Endothelial cell of umbilical vein (primary cell): ENCODE measurements around the gene NOB1. TPM values are rescaled to one million over a fixed set of nuclear protein-coding genes. Genes with fewer than 3 reads are reported as not detected.

Experiments used
- BruUV-seq: library from RNA; stranded (reverse); fragments of 400-500 nt; replicated peaks from 2 replicates; lab custom pipeline; 2021; lab: Mats Ljungman, UMichigan
- CTCF ChIA-PET: fragments of 300-600, 350-600 bp; sonication (Branson Sonifier 250); formaldehyde crosslinking; loops from one replicate; lab custom pipeline; 2021; ENCODE audit warnings: antibody characterized with exemption, inconsistent platforms; lab: Charles Lee
- POLR2A ChIA-PET: fragments of 300-600, 350-600 bp; sonication (Branson Sonifier 250); formaldehyde crosslinking; loops from one replicate; lab custom pipeline; 2021; ENCODE audit warnings: antibody characterized with exemption, inconsistent platforms; lab: Charles Lee
- DNase-seq: peaks from one replicate; pipeline ENCODE4 v3.0.0-alpha.2; 2011; ENCODE audit warnings: low read depth, low spot score
- FAIRE-seq: peaks from 2 replicates; lab custom pipeline; 2011; peaks lifted over from hg19 to GRCh38; lab: Jason Lieb, UNC
- H2AFZ ChIP-seq: 2 replicates; pipeline ENCODE4 v1.6.0; 2012; ENCODE audit warnings: low read depth, low read length, control low read depth, inconsistent platforms
- H3K27ac ChIP-seq: 2 replicates; pipeline ENCODE4 v1.5.1; 2011; ENCODE audit warnings: low read depth, mild to moderate bottlenecking, control low read depth, low read length, moderate library complexity; ENCODE audit not compliant: insufficient read depth
- H3K27me3 ChIP-seq, 2 experiments: 2 replicates each; pipeline versions ENCODE4 v1.6.0 to v1.6.1; 2011; ENCODE audit warnings: low read length in 2 of 2, mixed read lengths in 1 of 2; ENCODE audit not compliant: control insufficient read depth in 2 of 2, insufficient read depth in 2 of 2
- H3K36me3 ChIP-seq, 2 experiments: 2 replicates in 1 of 2; 3 replicates in 1 of 2; pipeline ENCODE4 v1.5.1; 2011; ENCODE audit warnings: low read length in 2 of 2, mild to moderate bottlenecking in 1 of 2, moderate library complexity in 1 of 2; ENCODE audit not compliant: control insufficient read depth in 2 of 2, insufficient read depth in 2 of 2; ENCODE audit errors: extremely low read depth in 1 of 2
- H3K4me1 ChIP-seq: 3 replicates; pipeline ENCODE4 v1.5.1; 2011; ENCODE audit warnings: mild to moderate bottlenecking, low read length; ENCODE audit not compliant: control insufficient read depth, insufficient read depth; ENCODE audit errors: extremely low read depth
- H3K4me2 ChIP-seq: 2 replicates; pipeline ENCODE4 v1.6.1; 2011; ENCODE audit warnings: low read length, control low read depth, mixed read lengths; ENCODE audit not compliant: insufficient read depth
- H3K4me3 ChIP-seq, 3 experiments: fragments of 200-600 bp in 1 of 3; sonication (generic), shearing (Covaris generic) in 1 of 3; replicated peaks in 1 of 3; 2 replicates each; pipeline ENCODE4 v1.5.1; 2011 to 2016; ENCODE audit warnings: control low read depth in 3 of 3, low read length in 3 of 3, mild to moderate bottlenecking in 2 of 3, inconsistent platforms in 1 of 3, low read depth in 1 of 3, moderate library complexity in 1 of 3; ENCODE audit not compliant: insufficient read depth in 1 of 3
- H3K79me2 ChIP-seq: 2 replicates; pipeline ENCODE4 v1.6.0; 2012; ENCODE audit warnings: low read length, inconsistent platforms; ENCODE audit not compliant: control insufficient read depth, insufficient read depth
- H3K9ac ChIP-seq: replicated peaks from 2 replicates; pipeline ENCODE3; 2011; ENCODE audit warnings: low read length, control low read depth; ENCODE audit not compliant: insufficient read depth; ENCODE audit errors: extremely low read depth
- H3K9me1 ChIP-seq: replicated peaks from 3 replicates; pipeline ENCODE4 v1.6.0; 2011; ENCODE audit warnings: mild to moderate bottlenecking, low read length; ENCODE audit not compliant: control insufficient read depth, insufficient read depth; ENCODE audit errors: extremely low read depth
- H3K9me3 ChIP-seq: replicated peaks from 2 replicates; pipeline ENCODE4 v1.5.1; 2012; ENCODE audit warnings: low read length, inconsistent platforms; ENCODE audit not compliant: control insufficient read depth, insufficient read depth
- H4K20me1 ChIP-seq: replicated peaks from 2 replicates; pipeline ENCODE3; 2011; ENCODE audit warnings: mild to moderate bottlenecking, low read length; ENCODE audit not compliant: control insufficient read depth, insufficient read depth; ENCODE audit errors: extremely low read depth
- EZH2 ChIP-seq: IDR thresholded peaks from 2 replicates; pipeline ENCODE4 v1.6.1; 2012; ENCODE audit warnings: borderline replicate concordance, low read depth, mild to moderate bottlenecking, moderate library complexity, low read length, inconsistent platforms; ENCODE audit not compliant: severe bottlenecking
- FOS ChIP-seq: IDR thresholded peaks from 2 replicates; pipeline ENCODE4 v1.6.1; 2011; ENCODE audit warnings: mild to moderate bottlenecking, low read length, moderate library complexity, borderline replicate concordance; ENCODE audit not compliant: insufficient read depth
- GATA2 ChIP-seq: IDR thresholded peaks from 2 replicates; pipeline ENCODE4 v1.7.0; 2011; ENCODE audit warnings: low read depth, mild to moderate bottlenecking, moderate library complexity, mixed read lengths, low read length; ENCODE audit not compliant: insufficient read length, insufficient read depth
- MYC ChIP-seq: IDR thresholded peaks from one replicate; pipeline ENCODE4 v1.6.1; 2011; ENCODE audit warnings: mild to moderate bottlenecking, low read depth, low read length
- POLR2AphosphoS5 ChIP-seq: IDR thresholded peaks from 2 replicates; pipeline ENCODE4 v1.6.1; 2012; ENCODE audit warnings: low read depth, mild to moderate bottlenecking, control low read depth, low read length, moderate library complexity; ENCODE audit not compliant: insufficient read depth
- dilution Hi-C: fragments of 300-500 bp; cut with MboI; formaldehyde crosslinking; loops from one replicate; pipeline ENCODE4 v1.15.0; 2019; ENCODE audit warnings: low sequenced_read_pairs; ENCODE audit not compliant: extremely low pct_ligation_motif_present
- intact Hi-C: fragments of 100-400 bp; cut with micrococcal nuclease; formaldehyde crosslinking; loops from one replicate; pipeline ENCODE4 v1.10.0; 2022
- polyA plus RNA-seq, 4 experiments: library from polyadenylated mRNA; depleted of rRNA in 3 of 4; stranded (reverse) in 3 of 4; unstranded in 1 of 4; fragments of >200 nt; gene quantifications; 2 replicates each; pipeline versions ENCODE4 v1.2.1 to v1.2.3, GENCODE V29; 2011 to 2012; ENCODE audit warnings: missing spikeins in 1 of 4
- total RNA-seq: library from RNA; stranded (reverse); gene quantifications from 2 replicates; pipeline ENCODE4 v1.2.3, GENCODE V29; 2021
- TF ChIP-seq, protein P1 (sequence below), 2 donors: IDR thresholded peaks; 1 replicate in 1 of 2; 2 replicates in 1 of 2; pipeline ENCODE4 v1.5.1; 2011; ENCODE audit warnings: low read length in 2 of 2, mild to moderate bottlenecking in 2 of 2, moderate library complexity in 2 of 2, control low read depth in 1 of 2, inconsistent platforms in 1 of 2, low read depth in 1 of 2; ENCODE audit not compliant: insufficient read depth in 1 of 2; ENCODE audit errors: extremely low read depth in 1 of 2
- TF ChIP-seq, protein P2 (sequence below): IDR thresholded peaks from 2 replicates; pipeline ENCODE4 v1.6.1; 2011; ENCODE audit not compliant: insufficient read depth, insufficient read length

NOB1 gene
- total and polyA plus RNA-seq, 2 donors (not counting 3 experiments of a cell fraction or from before 2014, with no cell fraction given): 65.4 to 66.5 TPM

GRCh38 chr16:69756705-69757104 is 2.0 kb upstream of the NOB1 start:
- intact Hi-C loops (no loop called here), dilution Hi-C loops (no loop called here)
- DNase-seq (no peak), FAIRE-seq (no peak)
- no TSS peak for BruUV-seq
- Histone ChIP-seq H3K36me3 (no peaks in the 10 kb centered on the region), H3K27me3 (no peaks in the 10 kb centered on the region), H3K79me2 (peaks cover 27% of the 10 kb centered on the region), H3K4me2 (no peak overlapping the region), H3K9me1 (no peaks in the 10 kb centered on the region), H3K9ac (no peak overlapping the region), H2AFZ (no peak overlapping the region), H3K9me3 (no peaks in the 10 kb centered on the region), H4K20me1 (no peaks in the 10 kb centered on the region), H3K27ac (no peak overlapping the region), H3K4me1 (peaks cover 10% of the 10 kb centered on the region), H3K4me3 (no peak overlapping the region)
- ChIA-PET CTCF (interaction anchor here (0.8 to 1.6 kb wide), 2 partner anchors 48 to 361 kb away, joined by 3 to 4 read pairs; no protein-coding TSS in a partner anchor), POLR2A (interaction anchor here (0.6 kb wide), 1 partner anchor 1730 kb away, joined by 3 read pairs; no protein-coding TSS in a partner anchor)
- TF ChIP-seq FOS: no peak
- no peak for TF ChIP-seq MYC
- TF ChIP-seq, protein P1, sequence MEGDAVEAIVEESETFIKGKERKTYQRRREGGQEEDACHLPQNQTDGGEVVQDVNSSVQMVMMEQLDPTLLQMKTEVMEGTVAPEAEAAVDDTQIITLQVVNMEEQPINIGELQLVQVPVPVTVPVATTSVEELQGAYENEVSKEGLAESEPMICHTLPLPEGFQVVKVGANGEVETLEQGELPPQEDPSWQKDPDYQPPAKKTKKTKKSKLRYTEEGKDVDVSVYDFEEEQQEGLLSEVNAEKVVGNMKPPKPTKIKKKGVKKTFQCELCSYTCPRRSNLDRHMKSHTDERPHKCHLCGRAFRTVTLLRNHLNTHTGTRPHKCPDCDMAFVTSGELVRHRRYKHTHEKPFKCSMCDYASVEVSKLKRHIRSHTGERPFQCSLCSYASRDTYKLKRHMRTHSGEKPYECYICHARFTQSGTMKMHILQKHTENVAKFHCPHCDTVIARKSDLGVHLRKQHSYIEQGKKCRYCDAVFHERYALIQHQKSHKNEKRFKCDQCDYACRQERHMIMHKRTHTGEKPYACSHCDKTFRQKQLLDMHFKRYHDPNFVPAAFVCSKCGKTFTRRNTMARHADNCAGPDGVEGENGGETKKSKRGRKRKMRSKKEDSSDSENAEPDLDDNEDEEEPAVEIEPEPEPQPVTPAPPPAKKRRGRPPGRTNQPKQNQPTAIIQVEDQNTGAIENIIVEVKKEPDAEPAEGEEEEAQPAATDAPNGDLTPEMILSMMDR (IDR thresholded peaks at IDR 0.05; ENCODE audit: extremely low read depth in 1 of 2, insufficient read depth in 1 of 2, low read depth in 1 of 2, low read length in 2 of 2): no peak
- no peak for TF ChIP-seq EZH2
- TF ChIP-seq GATA2: no peak
- TF ChIP-seq, protein P2, sequence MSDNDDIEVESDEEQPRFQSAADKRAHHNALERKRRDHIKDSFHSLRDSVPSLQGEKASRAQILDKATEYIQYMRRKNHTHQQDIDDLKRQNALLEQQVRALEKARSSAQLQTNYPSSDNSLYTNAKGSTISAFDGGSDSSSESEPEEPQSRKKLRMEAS: no peak
- no peak for TF ChIP-seq POLR2AphosphoS5
